ENCODE data around the gene GRHL1.
"Not testable (repeated sequence)": the region's sequence is repeated elsewhere in the genome, so short reads cannot be mapped to it uniquely, and the experiment has no call there.

The GRHL1 gene

GRCh38 chr2:10010861-10011605 lies 59.5 kb downstream of the GRHL1 start:
- DNase-seq, result not testable (repeated sequence)

GRCh38 chr2:10011606-10012325 lies 60.3 kb downstream of the GRHL1 start:
- not testable (repeated sequence) for DNase-seq

DNA sequence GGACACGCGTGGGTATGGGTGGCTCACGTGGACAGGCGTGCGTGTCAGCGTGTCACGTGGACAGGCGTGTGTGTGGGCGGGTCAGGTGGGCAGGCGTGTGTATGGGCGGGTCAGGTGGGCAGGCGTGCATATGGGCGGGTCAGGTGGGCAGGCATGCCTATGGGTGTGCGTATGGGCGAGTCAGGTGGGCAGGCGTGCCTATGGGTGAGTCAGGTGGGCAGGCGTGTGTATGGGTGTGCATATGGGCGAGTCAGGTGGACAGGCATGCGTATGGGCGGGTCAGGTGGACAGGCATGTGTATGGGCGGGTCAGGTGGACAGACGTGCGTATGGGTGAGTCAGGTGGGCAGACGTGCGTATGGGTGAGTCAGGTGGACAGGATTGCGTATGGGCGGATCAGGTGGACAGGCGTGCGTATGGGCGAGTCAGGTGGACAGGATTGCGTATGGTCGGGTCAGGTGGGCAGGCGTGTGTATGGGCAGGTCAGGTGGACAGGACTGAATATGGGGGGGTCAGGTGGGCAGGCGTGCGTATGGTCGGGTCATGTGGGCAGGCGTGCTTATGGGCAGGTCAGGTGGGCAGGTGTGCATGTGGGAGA lies 61.0 kb downstream of the GRHL1 start:
- not testable (repeated sequence) for DNase-seq

- DNase-seq, result no peak
Observed at GRCh38 chr2:10012963-10013461, 61.5 kb downstream of the GRHL1 start.

GRCh38 chr2:10013651-10014417 lies 62.3 kb downstream of the GRHL1 start:
- not testable (repeated sequence) for DNase-seq

GRCh38 chr2:10014418-10015190 lies 63.1 kb downstream of the GRHL1 start:
- no peak for DNase-seq

DNA sequence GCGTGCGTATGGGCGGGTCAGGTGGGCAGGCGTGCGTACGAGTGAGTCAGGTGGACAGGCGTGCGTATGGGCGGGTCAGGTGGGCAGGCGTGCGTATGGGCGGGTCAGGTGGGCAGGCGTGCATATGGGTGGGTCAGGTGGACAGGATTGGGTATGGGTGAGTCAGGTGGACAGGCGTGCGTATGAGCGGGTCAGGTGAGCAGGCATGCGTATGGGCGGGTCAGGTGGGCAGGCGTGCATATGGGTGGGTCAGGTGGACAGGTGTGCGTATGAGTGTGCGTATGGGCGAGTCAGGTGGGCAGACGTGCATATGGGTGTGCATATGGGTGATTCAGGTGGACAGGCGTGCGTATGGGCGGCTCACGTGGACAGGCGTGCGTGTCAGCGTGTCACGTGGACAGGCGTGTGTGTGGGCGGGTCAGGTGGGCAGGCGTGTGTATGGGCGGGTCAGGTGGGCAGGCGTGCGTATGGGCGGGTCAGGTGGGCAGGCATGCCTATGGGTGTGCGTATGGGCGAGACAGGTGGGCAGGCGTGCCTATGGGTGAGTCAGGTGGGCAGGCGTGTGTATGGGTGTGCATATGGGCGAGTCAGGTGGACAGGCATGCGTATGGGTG lies 64.0 kb downstream of the GRHL1 start:
- not testable (repeated sequence) for DNase-seq

DNA sequence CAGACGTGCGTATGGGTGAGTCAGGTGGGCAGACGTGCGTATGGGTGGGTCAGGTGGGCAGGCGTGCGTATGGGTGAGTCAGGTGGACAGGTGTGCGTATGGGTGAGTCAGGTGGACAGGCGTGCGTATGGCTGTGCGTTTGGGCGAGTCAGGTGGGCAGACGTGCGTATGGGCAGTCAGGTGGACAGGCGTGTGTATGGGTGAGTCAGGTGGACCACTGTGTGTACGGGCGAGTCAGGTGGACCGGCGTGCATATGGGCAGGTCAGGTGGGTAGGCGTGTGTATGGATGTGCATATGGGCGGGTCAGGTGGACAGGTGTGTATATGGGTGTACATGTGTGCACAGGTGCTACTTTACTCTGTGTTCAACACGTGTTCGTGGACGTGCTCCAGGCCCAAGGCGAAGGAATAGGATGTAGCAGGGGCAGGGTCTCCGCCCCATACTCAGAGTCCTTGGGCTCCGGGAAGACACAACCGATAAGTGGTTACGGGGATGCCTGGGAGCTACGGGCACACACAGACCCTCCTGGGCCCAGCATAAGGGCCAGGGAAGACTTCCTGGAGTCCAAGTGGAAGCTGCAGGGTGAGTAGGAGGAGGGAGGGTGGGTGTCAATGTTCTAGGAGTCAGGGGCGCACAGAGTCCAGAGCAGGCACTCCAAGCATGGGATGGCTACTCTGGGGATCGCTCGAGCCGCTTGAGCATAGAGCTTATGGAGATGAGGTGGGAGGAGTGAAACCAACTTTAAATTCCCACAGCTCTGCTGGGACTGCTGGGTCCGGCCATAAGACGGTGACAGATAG lies 64.7 kb downstream of the GRHL1 start:
- no peak for DNase-seq

DNA sequence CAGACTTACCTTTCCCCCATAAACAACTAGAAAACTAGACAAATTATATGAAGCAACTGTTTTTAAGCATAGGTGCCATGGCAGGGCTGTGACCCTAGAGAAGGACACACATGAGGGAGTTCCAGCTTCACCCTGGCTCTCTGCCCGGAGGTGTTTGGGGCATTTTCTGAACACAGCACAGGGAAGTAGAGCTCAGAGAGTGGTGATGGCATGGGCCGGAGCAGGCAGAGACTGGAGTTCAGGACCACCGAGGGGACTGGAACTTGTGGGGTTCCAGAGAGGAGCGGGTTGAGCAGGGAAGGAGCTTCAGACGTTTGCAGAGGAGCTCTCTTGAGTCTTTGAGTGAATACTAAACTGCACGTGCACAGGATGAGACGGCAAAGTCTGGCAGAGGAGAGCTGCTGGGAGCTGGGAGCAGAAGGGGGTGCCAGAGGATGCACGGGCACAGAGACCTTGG lies 65.3 kb downstream of the GRHL1 start:
- no peak for DNase-seq

GRCh38 chr2:10017313-10017941 lies 65.9 kb downstream of the GRHL1 start:
- no peak for DNase-seq

- DNase-seq, result no peak
Observed at GRCh38 chr2:10019174-10019573, 67.7 kb downstream of the GRHL1 start.

DNA sequence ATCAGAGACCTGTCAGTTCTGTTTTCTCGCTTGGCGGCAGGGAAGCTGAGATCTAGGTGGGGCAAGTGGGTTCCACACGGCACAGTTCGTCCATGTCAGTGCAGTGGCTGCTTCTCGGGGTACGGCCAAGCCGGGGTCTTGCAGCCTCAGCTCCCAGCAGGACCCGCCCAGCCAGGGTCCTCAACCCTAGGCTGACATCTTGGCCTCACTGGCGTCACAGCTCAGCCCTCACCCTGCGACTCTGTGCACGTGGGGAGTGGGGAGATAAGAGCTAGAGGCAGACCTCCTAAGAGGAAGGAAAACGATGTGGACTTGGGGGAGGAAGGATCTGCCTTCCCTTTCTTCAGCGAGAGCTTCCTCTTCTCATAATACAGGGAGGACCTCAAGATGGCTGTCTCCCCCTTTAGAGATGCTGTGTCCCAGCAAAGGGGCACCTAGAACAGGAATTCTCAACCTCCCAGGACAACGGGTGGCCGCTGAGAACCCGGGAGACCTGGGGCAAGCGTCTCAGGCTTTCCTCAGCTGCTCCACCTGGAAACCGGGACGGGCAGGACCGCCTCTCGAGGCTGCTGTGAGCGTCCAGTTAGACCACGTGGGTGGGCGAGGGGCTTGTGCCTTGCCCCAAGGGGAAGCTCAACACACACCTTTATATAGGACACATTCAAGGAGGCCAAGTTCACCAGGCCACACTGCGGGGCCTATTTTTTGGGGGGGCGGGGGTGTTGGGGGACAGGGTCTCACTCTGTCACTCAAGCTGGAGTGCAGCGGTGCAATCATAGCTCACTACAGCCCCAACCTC lies 68.3 kb downstream of the GRHL1 start:
- DNase-seq, result no peak

DNA sequence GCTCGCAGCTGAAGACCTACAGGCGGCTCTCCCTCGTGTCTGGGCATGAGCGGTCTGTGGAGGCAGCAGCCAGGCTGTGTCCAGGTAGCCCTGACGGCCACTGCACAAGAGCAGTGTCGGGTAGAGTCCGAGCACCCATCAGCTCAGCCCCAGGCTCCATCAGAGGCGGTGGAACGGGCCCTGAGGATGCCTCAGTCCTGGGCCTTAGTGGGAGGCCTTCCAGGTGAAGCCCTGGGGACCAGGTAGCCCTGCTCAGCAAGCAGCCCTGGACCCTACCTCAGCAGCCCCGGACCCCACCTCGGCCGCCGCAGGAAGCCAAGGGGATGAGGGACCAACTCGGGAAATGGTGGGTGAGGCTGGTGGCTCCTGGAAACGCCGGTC lies 70.5 kb downstream of the GRHL1 start:
- DNase-seq, result no peak

DNA sequence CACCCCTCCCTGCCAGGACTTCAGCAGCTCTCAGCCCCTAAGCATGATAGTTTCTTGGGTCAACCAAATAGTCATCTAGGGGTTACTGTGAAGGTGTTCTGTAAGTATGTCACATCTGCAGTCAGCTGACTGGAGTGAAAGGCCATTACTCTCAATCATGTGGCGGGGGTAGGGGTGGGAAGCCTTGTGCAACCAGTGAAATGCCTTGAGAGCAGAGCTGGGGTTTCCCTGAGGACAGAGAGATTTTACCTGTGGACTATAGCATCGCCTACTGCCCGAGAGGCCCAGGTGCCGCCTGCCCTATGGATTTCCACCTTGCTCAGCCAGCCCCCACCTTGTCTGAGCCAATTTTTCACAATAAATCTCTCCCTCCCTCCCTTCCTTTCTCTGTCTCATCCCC lies 71.0 kb downstream of the GRHL1 start:
- no peak for DNase-seq

DNA sequence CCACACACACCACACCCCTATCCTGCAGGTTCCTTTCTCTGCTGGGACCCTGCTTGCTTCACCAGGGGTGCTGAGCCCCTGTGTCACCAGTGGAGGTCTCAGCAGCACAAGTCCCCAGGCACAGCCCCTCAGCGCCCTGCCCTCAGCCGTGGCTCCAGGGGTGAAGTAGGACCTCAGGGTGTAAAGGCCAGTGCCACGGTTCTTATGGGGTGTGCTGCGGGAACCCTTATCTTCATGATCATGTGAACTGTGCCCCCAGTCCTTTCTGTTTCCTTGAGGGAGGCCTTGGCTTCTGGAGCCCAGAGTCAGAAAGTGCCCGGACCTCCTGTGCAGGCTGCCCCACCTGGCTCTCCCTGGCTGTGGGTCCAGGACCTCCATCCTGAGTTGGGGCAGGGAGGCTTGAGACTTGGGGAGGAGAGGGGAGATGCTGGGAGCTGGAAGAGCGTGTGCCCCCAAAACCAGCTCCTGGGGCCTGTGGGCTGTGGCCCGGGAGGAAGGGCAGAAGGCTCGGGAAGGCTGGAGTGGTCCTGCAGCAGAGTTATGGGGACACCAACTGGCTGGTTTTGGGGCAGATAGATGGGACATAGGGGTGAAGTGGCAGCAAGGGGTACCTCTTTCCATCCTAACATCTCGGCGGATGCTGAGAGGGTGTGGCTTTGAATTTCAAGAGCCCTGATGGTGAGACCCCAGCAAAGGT lies 71.6 kb downstream of the GRHL1 start:
- DNase-seq, result no peak

DNA sequence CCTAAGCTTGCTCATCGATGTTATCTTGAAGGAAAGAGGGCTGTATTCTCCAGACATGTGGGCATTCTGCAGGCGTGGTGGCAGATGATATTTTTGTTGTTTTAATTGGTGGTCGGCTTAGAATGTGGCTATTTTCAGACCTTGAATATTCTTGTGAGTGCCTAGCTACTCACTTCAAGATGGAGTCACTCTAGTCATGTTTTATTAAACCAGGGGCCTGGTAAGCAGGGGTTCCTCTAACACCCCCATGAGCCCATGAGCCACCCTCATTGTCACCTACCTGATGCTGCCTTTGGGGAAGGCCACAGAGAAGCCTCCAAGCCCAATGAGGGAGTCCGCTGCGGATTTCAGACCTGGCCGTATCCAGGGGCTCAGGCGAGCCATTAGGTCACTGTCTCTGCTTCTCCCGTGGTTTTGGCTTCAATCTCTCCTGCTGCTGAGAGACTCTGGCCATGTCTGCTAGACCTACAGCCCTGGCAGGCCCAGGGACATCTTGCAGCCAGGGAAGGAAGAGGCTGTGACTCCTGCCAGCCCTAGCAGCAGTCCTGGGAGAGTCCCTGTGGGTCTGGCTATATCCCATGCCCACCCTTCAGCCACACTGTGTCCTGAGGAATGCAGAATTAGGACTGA lies 75.6 kb downstream of the GRHL1 start:
- DNase-seq, result no peak

GRCh38 chr2:10027660-10028330 lies 76.3 kb downstream of the GRHL1 start:
- no peak for DNase-seq

All from stimulated activated CD8-positive, alpha-beta memory T cell treated with anti-CD3 and anti-CD28 coated beads, Interleukin-4, amount 100 ng/mL, for 48 hours (primary cell).